ENCODE data around the gene KRT33A. TPM values are rescaled to one million over a fixed set of nuclear protein-coding genes. Genes with fewer than 3 reads are reported as not detected.

Gene KRT33A
- total and polyA plus RNA-seq, 2 of the 8 experiments (the other 6 are each of a cell fraction or from before 2014, with no cell fraction given) = not detected

GRCh38 chr17:41386227-41386626 lies 35.6 kb upstream of the KRT33A start:
- Histone ChIP-seq H4K20me1 (replicated peaks in 1 of 2; ENCODE audit: control insufficient read depth in 1 of 2, insufficient read depth in 2 of 2, low read length in 2 of 2) (no peaks in the 10 kb centered on the region), H2BK5ac (ENCODE audit: low read depth, low read length) (no peak overlapping the region), H3K4me2 (ENCODE audit: insufficient read depth in 1 of 2, low read depth in 2 of 2, low read length in 2 of 2) (no peak overlapping the region), H2AFZ (ENCODE audit: low read length) (no peak overlapping the region), H2BK15ac (ENCODE audit: low read length) (no peak overlapping the region), H3K4me3 (ENCODE audit: extremely low read depth in 1 of 4, insufficient read depth in 2 of 4, low read depth in 3 of 4, low read length in 4 of 4) (no peak overlapping the region), H4K91ac (replicated peaks; ENCODE audit: insufficient read length, low read length) (no peak overlapping the region), H3K27me3 (replicated peaks in 1 of 4; ENCODE audit: control insufficient read depth in 3 of 4, extremely low read depth in 1 of 4, insufficient read depth in 3 of 4, low read length in 3 of 4) (no peaks in the 10 kb centered on the region), H3K9ac (replicated peaks in 1 of 4; ENCODE audit: extremely low read depth in 1 of 4, low read depth in 3 of 4, low read length in 3 of 4) (no peak overlapping the region), H2BK120ac (replicated peaks; ENCODE audit: low read depth, low read length) (no peak overlapping the region), H2BK12ac (ENCODE audit: low read depth, low read length) (no peak overlapping the region), H3K27ac (ENCODE audit: low read depth, low read length) (no peak overlapping the region), H3K4me1 (replicated peaks in 1 of 4; ENCODE audit: control insufficient read depth in 3 of 4, insufficient read depth in 4 of 4, low read length in 3 of 4) (no peaks in the 10 kb centered on the region), H3K56ac (replicated peaks; ENCODE audit: insufficient read length, low read depth, low read length) (no peak overlapping the region), H2BK20ac (ENCODE audit: low read length) (no peak overlapping the region), H3K4ac (replicated peaks; ENCODE audit: insufficient read length, low read depth, low read length) (no peak overlapping the region), H4K5ac (ENCODE audit: insufficient read length, low read depth, low read length) (no peak overlapping the region), H3K23me2 (ENCODE audit: low read depth, low read length) (no peaks in the 10 kb centered on the region), H3K18ac (ENCODE audit: extremely low read depth, low read length) (no peak overlapping the region), H3K14ac (ENCODE audit: insufficient read length) (no peak overlapping the region), H2AK5ac (ENCODE audit: low read depth, low read length) (no peak overlapping the region), H3K79me1 (ENCODE audit: low read depth, low read length) (no peaks in the 10 kb centered on the region), H3K79me2 (ENCODE audit: control insufficient read depth in 1 of 2, insufficient read depth in 2 of 2, low read length in 2 of 2) (no peaks in the 10 kb centered on the region), H3K36me3 (ENCODE audit: control insufficient read depth in 2 of 4, insufficient read depth in 4 of 4, low read length in 3 of 4) (no peaks in the 10 kb centered on the region), H3K23ac (ENCODE audit: insufficient read length) (no peak overlapping the region), H4K8ac (ENCODE audit: extremely low read depth, insufficient read depth, low read length) (no peak overlapping the region), H3K9me3 (ENCODE audit: insufficient read depth in 2 of 2, low read depth in 1 of 2, low read length in 1 of 2) (no peaks in the 10 kb centered on the region; a peak in 1 of 4 replicates)
- ChIA-PET POLR2A (ENCODE audit: partially characterized antibody) (no interaction called here), CTCF (ENCODE audit: partially characterized antibody) (no interaction called here)
- WGBS, 2 experiments (ENCODE audit: extremely low coverage in 1 of 2, insufficient coverage in 1 of 2, insufficient read length in 1 of 2, insufficient replicate concordance in 2 of 2, low coverage in 1 of 2, low lambda C conversion rate in 2 of 2, missing lambda C conversion rate in 1 of 2) = 94% methylated on average over 1 of the region's 1 CpG; no CpG with 5 or more reads in 1 of the 2 experiments
- FAIRE-seq (no peak), DNase-seq (ENCODE audit: low read depth in 1 of 2, low spot score in 2 of 2) (no peak)
- TF ChIP-seq TCF12 (IDR thresholded peaks at IDR 0.05; ENCODE audit: low read depth, low read length) = no peak
- TF ChIP-seq EP300 (IDR thresholded peaks at IDR 0.05; ENCODE audit: borderline replicate concordance in 1 of 2, low read depth in 2 of 2, low read length in 2 of 2) = no peak
- no peak for TF ChIP-seq ZNF274 (IDR thresholded peaks at IDR 0.05; ENCODE audit: borderline replicate concordance, extremely low read depth, low read length)
- no peak for TF ChIP-seq YY1 (IDR thresholded peaks at IDR 0.05; ENCODE audit: low read depth, low read length)
- no peak for TF ChIP-seq SRF (IDR thresholded peaks at IDR 0.05; ENCODE audit: low read depth, low read length)
- TF ChIP-seq TBP (IDR thresholded peaks at IDR 0.05; ENCODE audit: low read depth, low read length) = no peak
- TF ChIP-seq CHD1 (IDR thresholded peaks at IDR 0.05; ENCODE audit: low read depth, low read length) = no peak

Data from H1 (cell line).